Fibroblast of skin of left biceps (primary cell): Measurements from ENCODE around the gene VCP.

Experiments
- DNase-seq, 2 experiments: peaks; one replicate each; pipeline ENCODE4 v3.0.0-alpha.2; 2013; ENCODE audit warnings: low read depth in 2 of 2

The VCP gene

DNA sequence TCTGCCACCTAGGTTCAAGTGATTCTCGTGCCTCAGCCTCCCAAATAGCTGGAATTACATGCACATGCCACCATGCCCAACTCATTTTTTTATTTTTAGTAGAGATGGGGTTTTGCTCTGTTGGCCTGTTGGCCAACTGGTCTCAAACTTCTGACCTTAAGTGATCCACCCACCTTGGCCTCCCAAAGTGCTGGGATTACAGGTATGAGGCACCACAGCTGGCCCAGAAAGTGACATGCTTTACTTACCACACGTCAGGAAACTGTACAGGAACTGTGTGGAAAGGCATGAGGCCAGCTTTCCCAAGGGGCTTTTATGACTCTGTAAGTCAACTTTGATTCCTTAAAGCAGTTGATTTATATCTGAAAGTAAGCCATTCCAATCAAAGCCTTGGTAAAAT, 57.9 kb downstream of the VCP start:
- no peak for DNase-seq

DNA sequence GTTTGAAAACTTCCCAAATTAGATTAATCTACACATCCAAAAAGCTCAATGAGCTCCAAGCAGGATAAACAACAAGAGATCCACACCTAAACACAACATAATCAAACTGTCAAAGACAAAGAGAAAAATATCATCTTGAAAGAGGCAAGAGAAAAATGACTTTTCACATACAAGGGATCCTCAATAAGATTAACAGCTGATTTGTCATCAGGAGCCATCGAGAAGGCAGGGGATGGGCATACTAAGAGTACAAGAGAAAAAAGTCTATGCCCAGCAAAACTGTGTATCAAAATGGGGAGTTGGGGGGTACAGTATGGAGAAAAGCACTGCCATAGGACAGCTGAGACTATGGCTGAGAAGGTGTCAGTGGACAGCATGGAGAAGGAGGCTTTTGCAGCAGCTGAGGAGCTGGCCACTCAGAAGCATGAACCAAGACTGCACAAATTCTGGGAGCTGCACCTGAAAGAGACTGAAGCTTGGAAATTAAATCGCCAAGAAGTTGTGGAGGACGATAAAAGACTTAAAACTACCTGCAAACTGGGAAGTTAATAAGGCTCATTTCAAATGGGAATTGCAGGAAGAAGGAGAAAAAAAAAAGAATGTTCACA, 62.0 kb downstream of the VCP start:
- DNase-seq = no peak
